ENCODE results near the gene FHAD1.

Gene FHAD1

GRCh38 chr1:15236321-15236721 lies 10.7 kb upstream of the FHAD1 start:
- 0 out of 3 replicates have a peak, but pooled peaks have one; percentile 30 for ATAC-seq
- TF ChIP-seq PATZ1 (CRISPR knock-in tag; IDR thresholded peaks at IDR 0.05; ENCODE audit: borderline replicate concordance) (no peak), SNAI2 (CRISPR knock-in tag; IDR thresholded peaks at IDR 0.05) (no peak), RARB (CRISPR knock-in tag; IDR thresholded peaks at IDR 0.05) (no peak), OSR1 (CRISPR knock-in tag; IDR thresholded peaks at IDR 0.05) (no peak), CSDC2 (CRISPR knock-in tag; IDR thresholded peaks at IDR 0.05) (no peak), ZNF8 (CRISPR knock-in tag; IDR thresholded peaks at IDR 0.05) (no peak), ZNF70 (CRISPR knock-in tag; IDR thresholded peaks at IDR 0.05) (no peak), GLIS3 (CRISPR knock-in tag; IDR thresholded peaks at IDR 0.05) (no peak), ISL1 (CRISPR knock-in tag; IDR thresholded peaks at IDR 0.05) (no peak), PPARA (CRISPR knock-in tag; IDR thresholded peaks at IDR 0.05; ENCODE audit: borderline replicate concordance) (no peak)

GRCh38 chr1:15236746-15237145 lies 10.3 kb upstream of the FHAD1 start:
- no peak for ATAC-seq
- TF ChIP-seq TCF4 (CRISPR knock-in tag; IDR thresholded peaks at IDR 0.05; ENCODE audit: borderline replicate concordance) (no peak), PATZ1 (CRISPR knock-in tag; IDR thresholded peaks at IDR 0.05; ENCODE audit: borderline replicate concordance) (no peak), CSRNP3 (CRISPR knock-in tag; IDR thresholded peaks at IDR 0.05) (no peak)

- no peak for TF ChIP-seq ISL1 (CRISPR knock-in tag; IDR thresholded peaks at IDR 0.05)
- no peak for TF ChIP-seq ZNF565 (CRISPR knock-in tag; conservative IDR thresholded peaks at IDR 0.05; ENCODE audit: low read depth)
- TF ChIP-seq RARB (CRISPR knock-in tag; IDR thresholded peaks at IDR 0.05) = no peak
- no peak for TF ChIP-seq ZNF70 (CRISPR knock-in tag; IDR thresholded peaks at IDR 0.05)
- no peak for ATAC-seq
Measured at GRCh38 chr1:15238789-15239188, 8.2 kb upstream of the FHAD1 start.

- no peak for ATAC-seq
- no peak for TF ChIP-seq GLIS3 (CRISPR knock-in tag; IDR thresholded peaks at IDR 0.05)
- no peak for TF ChIP-seq CREB5 (CRISPR knock-in tag; IDR thresholded peaks at IDR 0.05; ENCODE audit: low read depth)
- TF ChIP-seq ESRRG (CRISPR knock-in tag; IDR thresholded peaks at IDR 0.05) = no peak
- no peak for TF ChIP-seq CSDC2 (CRISPR knock-in tag; IDR thresholded peaks at IDR 0.05)
- no peak for TF ChIP-seq ARNTL (CRISPR knock-in tag; IDR thresholded peaks at IDR 0.05; ENCODE audit: borderline replicate concordance, low read depth)
- TF ChIP-seq RARB (CRISPR knock-in tag; IDR thresholded peaks at IDR 0.05) = no peak
- TF ChIP-seq ZNF70 (CRISPR knock-in tag; IDR thresholded peaks at IDR 0.05) = no peak
- TF ChIP-seq ZFP30 (CRISPR knock-in tag; IDR thresholded peaks at IDR 0.05) = no peak
- no peak for TF ChIP-seq TCF4 (CRISPR knock-in tag; IDR thresholded peaks at IDR 0.05; ENCODE audit: borderline replicate concordance)
- TF ChIP-seq TSHZ2 (CRISPR knock-in tag; IDR thresholded peaks at IDR 0.05) = no peak
- no peak for TF ChIP-seq ISL1 (CRISPR knock-in tag; IDR thresholded peaks at IDR 0.05)
- TF ChIP-seq ZC3H10 (CRISPR knock-in tag; IDR thresholded peaks at IDR 0.05) = no peak
- TF ChIP-seq ZNF8 (CRISPR knock-in tag; IDR thresholded peaks at IDR 0.05) = no peak
- TF ChIP-seq ZNF565 (CRISPR knock-in tag; conservative IDR thresholded peaks at IDR 0.05; ENCODE audit: low read depth) = no peak
- TF ChIP-seq BACH2 (CRISPR knock-in tag; IDR thresholded peaks at IDR 0.05; ENCODE audit: borderline replicate concordance) = no peak
- TF ChIP-seq PPARA (CRISPR knock-in tag; IDR thresholded peaks at IDR 0.05; ENCODE audit: borderline replicate concordance) = no peak
- no peak for TF ChIP-seq SNAI2 (CRISPR knock-in tag; IDR thresholded peaks at IDR 0.05)
- TF ChIP-seq TOX (CRISPR knock-in tag; IDR thresholded peaks at IDR 0.05; ENCODE audit: borderline replicate concordance) = no peak
Measured at GRCh38 chr1:15242766-15243165, 4.3 kb upstream of the FHAD1 start.

Measured in SK-N-SH treated with all-trans-retinoic acid at 6 μM for 48 hours (cell line).